MM.1S (cell line): ENCODE results near the gene CAMP.
"Not testable (repeated sequence)": the region's sequence is repeated elsewhere in the genome, so short reads cannot be mapped to it uniquely, and the experiment has no call there.

Experiments
- DNase-seq: peaks from one replicate; pipeline ENCODE4 v3.0.0-alpha.2; 2015
- H2AFZ ChIP-seq: fragments of 300-600 bp; sonication (generic); 2 replicates; pipeline ENCODE4 v1.6.0; 2016; ENCODE audit warnings: antibody characterized with exemption, low read length
- H3F3A ChIP-seq: fragments of 300-600 bp; sonication (generic); 2 replicates; pipeline ENCODE4 v1.6.1; 2016; ENCODE audit warnings: mild to moderate bottlenecking, antibody characterized with exemption, low read length, moderate library complexity, mixed read lengths; ENCODE audit not compliant: insufficient read depth
- H3K27ac ChIP-seq: fragments of 300-600 bp; sonication (generic); 2 replicates; pipeline ENCODE4 v1.5.1; 2016; ENCODE audit warnings: mild to moderate bottlenecking, low read length
- H3K27me3 ChIP-seq: fragments of 300-600 bp; sonication (generic); replicated peaks from 2 replicates; pipeline ENCODE4 v1.6.0; 2016; ENCODE audit warnings: low read length; ENCODE audit not compliant: insufficient read depth
- H3K36me3 ChIP-seq: fragments of 300-600 bp; sonication (generic); replicated peaks from 2 replicates; pipeline ENCODE4 v1.6.1; 2016; ENCODE audit warnings: mild to moderate bottlenecking, low read length, mixed read lengths; ENCODE audit not compliant: insufficient read depth
- H3K4me1 ChIP-seq: fragments of 300-600 bp; sonication (generic); 2 replicates; pipeline ENCODE4 v1.6.1; 2016; ENCODE audit warnings: low read length, mixed read lengths
- H3K4me2 ChIP-seq: fragments of 300-600 bp; sonication (generic); 2 replicates; pipeline ENCODE4 v1.6.0; 2016; ENCODE audit warnings: low read depth, low read length
- H3K4me3 ChIP-seq: fragments of 300-600 bp; sonication (generic); 2 replicates; pipeline ENCODE4 v1.5.1; 2016; ENCODE audit warnings: low read length, mixed read lengths
- H3K79me2 ChIP-seq: fragments of 300-600 bp; sonication (generic); 2 replicates; pipeline ENCODE4 v1.6.1; 2016; ENCODE audit warnings: mixed run types, low read length, mixed read lengths
- H3K9ac ChIP-seq: fragments of 300-600 bp; sonication (generic); 2 replicates; pipeline ENCODE4 v1.6.1; 2016; ENCODE audit warnings: low read length, mixed read lengths
- H3K9me2 ChIP-seq: fragments of 300-600 bp; sonication (generic); replicated peaks from 2 replicates; pipeline ENCODE4 v1.6.1; 2016; ENCODE audit warnings: mild to moderate bottlenecking, low read length, mixed read lengths; ENCODE audit not compliant: insufficient read depth
- H3K9me3 ChIP-seq: fragments of 300-600 bp; sonication (generic); replicated peaks from 2 replicates; pipeline ENCODE4 v1.6.1; 2016; ENCODE audit warnings: mild to moderate bottlenecking, low read length, mixed read lengths; ENCODE audit not compliant: insufficient read depth
- H4K20me1 ChIP-seq: fragments of 300-600 bp; sonication (generic); 2 replicates; pipeline ENCODE4 v1.6.1; 2016; ENCODE audit warnings: mild to moderate bottlenecking, low read length, moderate library complexity, mixed read lengths; ENCODE audit not compliant: insufficient read depth
- CTCF ChIP-seq: fragments of 300-600 bp; sonication (generic); IDR thresholded peaks from 2 replicates; pipeline ENCODE4 v1.5.1; 2016; ENCODE audit warnings: antibody characterized with exemption, low read length, mixed read lengths
- EZH2 ChIP-seq: fragments of 300-600 bp; sonication (generic); optimal IDR thresholded peaks from 2 replicates; pipeline ENCODE3; 2017; ENCODE audit warnings: low read depth, mild to moderate bottlenecking, antibody characterized with exemption, low read length, mixed read lengths
- EZH2phosphoT487 ChIP-seq: fragments of 300-600 bp; sonication (generic); IDR thresholded peaks from 2 replicates; pipeline ENCODE4 v1.6.1; 2018; ENCODE audit warnings: antibody characterized with exemption, low read length

CAMP gene

GRCh38 chr3:48202632-48203031 is 20.7 kb upstream of the CAMP start:
- Histone ChIP-seq H3K27ac (no peak overlapping the region), H3K9ac (no peak overlapping the region), H4K20me1 (no peaks in the 10 kb centered on the region), H3F3A (no peaks in the 10 kb centered on the region), H3K36me3 (no peaks in the 10 kb centered on the region), H3K9me3 (no peaks in the 10 kb centered on the region), H3K4me3 (no peak overlapping the region), H3K9me2 (no peaks in the 10 kb centered on the region), H3K4me2 (no peak overlapping the region), H3K4me1 (no peaks in the 10 kb centered on the region), H3K27me3 (no peaks in the 10 kb centered on the region), H2AFZ (no peak overlapping the region), H3K79me2 (no peaks in the 10 kb centered on the region)
- DNase-seq: no peak
- no peak for TF ChIP-seq EZH2phosphoT487

- H3K4me2 ChIP-seq: no peak overlapping the region
- no peaks in the 10 kb centered on the region for H3K79me2 ChIP-seq
- no peaks in the 10 kb centered on the region for H3K9me2 ChIP-seq
- H3K27ac ChIP-seq: no peak overlapping the region
- TF ChIP-seq EZH2 (no peak), CTCF (no peak), EZH2phosphoT487 (no peak)
- H3K36me3 ChIP-seq: no peaks in the 10 kb centered on the region
- H3K9me3 ChIP-seq: no peaks in the 10 kb centered on the region
- DNase-seq: no peak
- H3K4me3 ChIP-seq: no peak overlapping the region
- no peak overlapping the region for H3K9ac ChIP-seq
- H3F3A ChIP-seq: no peaks in the 10 kb centered on the region
- no peaks in the 10 kb centered on the region for H3K27me3 ChIP-seq
- H3K4me1 ChIP-seq: no peaks in the 10 kb centered on the region
- H4K20me1 ChIP-seq: no peaks in the 10 kb centered on the region
- no peak overlapping the region for H2AFZ ChIP-seq
Measured at GRCh38 chr3:48208076-48208475, 15.2 kb upstream of the CAMP start.

- Histone ChIP-seq H3K27ac (no peak overlapping the region), H3K9me2 (no peaks in the 10 kb centered on the region), H3F3A (no peaks in the 10 kb centered on the region), H3K27me3 (no peaks in the 10 kb centered on the region), H3K4me1 (no peaks in the 10 kb centered on the region), H3K9me3 (no peaks in the 10 kb centered on the region), H3K4me3 (no peak overlapping the region), H3K79me2 (no peaks in the 10 kb centered on the region), H4K20me1 (no peaks in the 10 kb centered on the region), H3K36me3 (no peaks in the 10 kb centered on the region), H2AFZ (no peak overlapping the region), H3K9ac (no peak overlapping the region), H3K4me2 (no peak overlapping the region)
- DNase-seq: no peak
- TF ChIP-seq EZH2: no peak
- no peak for TF ChIP-seq CTCF
Measured at GRCh38 chr3:48209445-48209844, 13.8 kb upstream of the CAMP start.

GRCh38 chr3:48210534-48210933 is 12.8 kb upstream of the CAMP start:
- H3K9me3 ChIP-seq, DNase-seq, H3K9me2 ChIP-seq, H3K4me2 ChIP-seq, H2AFZ ChIP-seq, H4K20me1 ChIP-seq, H3K27ac ChIP-seq, H3F3A ChIP-seq, H3K79me2 ChIP-seq, H3K9ac ChIP-seq, H3K36me3 ChIP-seq, H3K4me1 ChIP-seq, H3K4me3 ChIP-seq, H3K27me3 ChIP-seq: not testable (repeated sequence)

- not testable (repeated sequence) for H3K9me3 ChIP-seq, H3F3A ChIP-seq, H2AFZ ChIP-seq, DNase-seq, H3K27ac ChIP-seq, H3K79me2 ChIP-seq, H3K4me2 ChIP-seq, H3K9me2 ChIP-seq, H3K36me3 ChIP-seq, H3K4me1 ChIP-seq, H3K4me3 ChIP-seq, H4K20me1 ChIP-seq, H3K27me3 ChIP-seq, H3K9ac ChIP-seq
Measured at GRCh38 chr3:48211776-48212175, 11.5 kb upstream of the CAMP start.
